HG03469 (cell line): Measurements from ENCODE around the gene STK11.
"Not testable (repeated sequence)": the region's sequence is repeated elsewhere in the genome, so short reads cannot be mapped to it uniquely, and the experiment has no call there.

Experiments used
- ATAC-seq: cut with Tn5 transposase; IDR thresholded peaks from one replicate; pipeline ENCODE4 v1.9.1; 2021; ENCODE audit warnings: mild to moderate bottlenecking, moderate library complexity, moderate number of reproducible peaks; ENCODE audit not compliant: unreplicated experiment

Gene STK11

DNA sequence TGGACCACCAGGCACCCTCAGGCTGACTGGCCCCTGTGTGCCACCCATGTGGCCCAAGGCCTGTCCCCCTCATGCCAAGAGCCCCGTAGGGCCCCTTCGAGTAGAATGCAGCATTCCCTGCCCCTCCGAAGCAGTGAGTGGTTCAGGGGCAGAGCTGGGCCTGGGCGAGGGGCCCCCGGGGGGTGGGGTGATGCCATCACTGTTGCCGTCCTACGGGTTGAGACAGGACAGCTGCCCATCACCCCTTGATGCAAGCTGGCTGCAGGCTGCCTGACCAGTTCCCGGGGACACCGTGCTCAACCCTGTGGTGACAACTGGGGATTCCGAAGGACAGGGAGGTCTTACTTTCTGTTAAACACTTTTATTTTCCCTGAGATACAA lies 36.2 kb upstream of the STK11 start:
- ATAC-seq = no peak

DNA sequence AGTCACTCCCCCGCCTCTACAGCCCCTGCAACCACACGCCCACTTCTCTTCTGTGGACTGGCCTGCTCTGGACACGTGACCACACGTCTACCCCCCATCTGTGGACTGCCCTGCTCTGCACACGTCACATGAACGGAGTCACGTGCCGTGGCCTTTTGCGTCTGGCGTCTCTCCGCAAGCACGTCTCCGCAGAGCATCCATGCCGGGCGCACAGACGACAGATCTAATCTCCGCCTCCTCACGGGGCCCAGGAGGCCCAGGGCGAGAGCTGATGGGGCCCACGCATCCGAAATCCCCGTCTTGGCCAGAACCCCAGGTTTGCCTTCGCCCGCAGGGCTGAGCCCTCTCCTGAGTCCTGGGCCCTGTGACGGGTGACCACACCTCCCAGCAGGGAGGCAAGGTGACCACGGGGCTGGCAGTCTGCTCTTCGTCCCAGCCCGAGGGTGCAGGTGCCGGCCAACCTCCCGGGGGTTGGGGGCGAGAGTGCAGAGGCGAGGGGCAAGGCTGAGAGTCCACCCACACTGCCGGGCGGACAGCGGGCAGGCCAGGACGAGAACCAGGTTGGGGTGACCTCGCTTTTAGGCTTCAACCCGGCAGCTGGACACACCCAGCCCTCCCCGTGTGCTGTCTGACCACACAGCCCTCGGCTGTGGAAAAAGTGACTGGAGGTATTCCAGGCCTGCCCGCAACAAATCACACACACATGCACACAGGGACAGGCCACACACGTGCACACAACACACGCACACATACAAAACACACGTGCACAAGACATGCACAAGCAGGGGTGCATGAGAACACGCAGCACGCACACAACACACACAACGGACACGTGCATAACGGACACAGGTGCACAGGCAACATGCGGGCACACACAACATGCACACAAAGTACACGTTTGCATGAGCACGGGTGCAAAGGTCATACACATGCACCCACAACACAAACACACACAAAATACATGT lies 35.4 kb upstream of the STK11 start:
- no peak for ATAC-seq

DNA sequence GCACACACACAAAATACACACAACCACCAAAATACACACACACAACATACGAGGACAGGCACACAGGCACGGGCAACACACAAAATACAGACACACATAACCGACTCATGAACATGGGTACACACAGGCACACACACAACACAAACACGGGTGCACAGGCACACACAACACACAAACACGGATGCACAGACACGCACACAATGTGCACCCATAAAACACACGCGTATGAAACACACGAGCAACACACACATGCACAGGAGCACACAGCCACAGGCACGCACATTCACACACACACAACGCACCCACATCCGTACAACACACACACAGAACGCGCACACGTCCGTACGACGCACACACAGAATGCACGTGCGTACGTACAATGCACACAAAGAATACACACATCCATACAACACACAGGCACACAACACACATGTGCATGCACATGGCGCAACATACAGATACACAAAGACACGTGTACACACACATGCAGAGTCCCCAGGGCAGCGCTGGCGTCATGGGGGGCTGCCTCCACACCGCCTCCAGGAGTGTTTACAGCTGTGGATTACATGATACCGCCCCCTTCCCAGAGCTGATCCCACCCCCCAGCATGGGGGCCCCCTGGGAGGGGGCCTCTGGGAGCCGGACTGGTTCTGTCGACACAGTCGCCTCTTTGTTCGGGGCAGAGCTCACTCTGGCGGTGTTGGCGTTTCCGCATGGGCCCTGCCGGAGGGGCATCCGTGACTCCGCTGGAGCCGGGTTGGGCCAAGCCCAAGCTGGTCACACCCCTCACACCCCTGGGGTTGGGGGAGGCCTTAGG lies 34.4 kb upstream of the STK11 start:
- no peak for ATAC-seq

DNA sequence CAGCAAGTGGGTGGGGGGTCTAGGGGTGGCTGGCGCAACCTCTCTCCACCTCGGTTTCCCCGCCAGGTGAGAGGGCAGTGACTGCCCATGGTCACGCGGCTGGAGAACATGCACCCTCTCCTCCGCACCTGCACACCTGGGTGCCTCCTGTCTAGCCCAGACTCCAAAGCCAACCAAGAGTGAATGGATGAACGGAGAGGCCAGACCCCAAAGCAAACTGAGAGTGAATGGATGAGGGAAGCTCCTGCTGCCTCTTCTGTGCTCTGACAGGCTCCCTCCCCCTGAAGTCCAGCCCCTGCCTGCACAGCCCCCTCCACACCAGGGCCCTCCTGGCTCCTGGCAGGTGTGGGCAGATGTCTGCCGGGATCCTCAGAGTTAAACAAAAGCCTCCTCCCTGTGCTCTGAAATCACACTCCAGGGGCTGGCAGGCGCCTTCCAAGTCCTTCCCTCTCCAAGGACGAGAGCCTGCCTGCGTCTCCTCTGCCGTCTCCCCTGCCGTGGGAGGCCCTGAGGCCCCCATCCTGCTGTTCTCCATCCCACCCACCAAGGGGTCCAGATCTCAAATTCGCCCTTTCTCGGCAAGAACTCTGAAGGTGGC lies 33.7 kb upstream of the STK11 start:
- ATAC-seq = no peak

DNA sequence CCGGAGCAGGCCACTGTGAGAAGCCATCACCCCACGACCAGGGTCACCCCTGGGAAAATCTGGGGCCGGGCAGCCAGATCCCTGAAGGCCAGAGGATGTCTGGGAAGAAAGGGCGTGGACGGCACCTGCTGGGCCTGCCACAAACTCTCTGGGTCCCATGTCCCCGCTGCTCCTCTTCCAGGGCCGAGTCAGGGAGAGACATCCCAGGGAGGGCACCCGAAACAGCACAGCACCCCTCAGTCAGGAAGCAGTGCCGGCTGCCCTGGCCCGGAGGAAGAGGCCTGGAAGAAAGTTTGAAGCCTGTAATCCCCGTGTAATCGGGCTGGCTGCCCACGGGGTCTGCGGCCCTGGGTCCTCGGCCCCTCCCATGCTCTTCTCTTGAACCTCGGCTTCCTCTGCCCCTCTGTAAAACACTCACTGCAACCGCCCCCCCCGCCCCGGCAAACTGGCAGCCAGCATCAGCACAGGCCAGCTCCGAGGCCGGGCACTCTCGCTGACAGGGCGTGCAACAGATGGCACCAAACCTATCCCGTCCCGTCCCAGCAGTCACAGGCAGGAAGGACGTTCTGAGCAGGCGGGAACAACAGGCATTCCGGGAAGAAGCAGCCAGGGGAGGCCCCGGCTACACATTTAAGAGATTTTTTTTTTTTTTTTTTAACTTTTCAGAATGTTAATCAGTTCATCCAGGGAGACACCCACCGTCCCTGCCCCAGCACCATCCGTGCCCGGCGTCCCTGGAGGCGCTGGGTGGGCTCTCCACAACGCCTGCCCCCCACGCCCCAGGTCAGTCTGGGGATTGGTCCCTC lies 33.0 kb upstream of the STK11 start:
- ATAC-seq = no peak

DNA sequence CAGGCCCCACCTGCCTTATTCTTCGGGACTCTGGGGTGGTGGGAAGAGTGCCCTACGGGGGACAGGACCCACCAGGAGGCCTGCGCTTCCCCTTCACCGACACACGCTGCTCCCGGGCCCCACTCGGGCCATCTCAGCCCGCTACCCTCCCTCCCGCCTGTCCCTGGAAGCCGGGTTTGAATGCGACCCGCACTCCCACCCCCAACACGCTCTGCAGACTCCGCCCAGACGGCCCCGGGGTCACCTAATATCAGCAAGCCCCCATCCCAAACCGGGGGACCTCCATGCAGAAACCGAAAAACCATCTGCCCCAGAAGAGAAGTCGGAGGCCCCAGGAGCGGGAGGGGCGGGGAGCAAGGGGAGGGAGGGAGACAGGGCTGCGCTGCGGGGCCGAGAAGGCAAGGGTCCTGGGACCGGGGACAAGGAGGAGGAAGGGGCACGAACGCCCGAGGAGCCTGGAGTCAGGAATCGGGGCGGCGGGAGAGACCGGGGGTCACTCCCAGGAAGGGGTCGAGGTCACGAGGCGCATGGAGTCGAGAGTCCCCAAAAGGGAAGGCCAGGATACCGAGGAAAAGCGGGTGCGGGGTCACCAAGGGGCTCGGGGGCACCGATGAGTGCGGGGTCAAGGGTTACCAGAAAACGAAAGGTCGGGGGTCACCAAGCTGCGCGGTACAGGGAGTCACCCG lies 32.3 kb upstream of the STK11 start:
- no peak for ATAC-seq

DNA sequence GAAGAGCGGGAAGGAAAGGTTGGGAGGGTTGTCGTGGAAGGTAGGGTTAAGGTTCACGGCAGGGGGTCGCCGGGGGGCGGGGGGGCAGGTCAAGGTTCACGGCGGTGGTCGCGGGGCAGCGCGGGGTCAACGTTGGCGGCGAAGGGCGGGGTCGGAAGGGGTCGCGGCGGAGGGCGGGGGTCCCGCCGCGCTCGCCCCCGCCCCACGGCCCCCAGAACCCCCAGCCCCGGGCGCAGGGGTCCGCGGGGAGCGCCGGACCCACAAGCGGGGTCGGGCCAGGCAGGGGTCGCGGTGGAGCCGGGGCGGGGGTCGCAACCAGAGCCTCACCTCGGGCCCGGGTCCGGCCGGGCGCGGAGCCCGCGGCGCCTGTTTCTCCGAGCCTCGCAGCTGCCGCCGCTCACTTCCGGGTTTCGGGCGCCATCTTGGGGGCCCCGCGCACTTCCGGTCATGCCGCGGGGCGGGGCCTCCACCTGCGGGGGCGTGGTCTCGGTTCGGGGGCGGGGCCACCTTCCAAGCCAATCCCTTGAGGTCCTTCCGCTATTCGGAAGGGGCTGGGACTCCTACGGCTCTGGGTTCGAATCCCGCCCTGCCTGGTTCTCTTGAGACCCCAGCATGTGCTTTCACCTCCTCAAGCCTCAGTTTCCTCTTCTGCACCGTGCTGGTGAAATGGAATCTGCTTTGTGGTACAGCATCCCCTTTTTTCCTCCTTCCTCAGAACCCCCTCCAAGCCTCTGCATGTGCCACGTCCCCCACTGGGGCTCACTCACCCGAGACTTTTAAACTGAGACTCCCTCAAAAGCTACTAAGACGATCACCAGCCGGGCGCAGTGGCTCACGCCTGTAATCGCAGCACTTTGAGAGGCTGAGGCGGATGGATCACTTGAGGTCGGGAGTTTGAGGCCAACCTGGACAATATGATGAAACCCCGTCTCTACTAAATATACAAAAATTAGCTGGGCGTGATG lies 31.5 kb upstream of the STK11 start, which contains the start of gene SBNO2:
Gene SBNO2 (minus strand): TSS at position 424 of the 965 bp plus-strand sequence. CDS start 19,992 bp downstream, outside the sequence.
- no peak for ATAC-seq

DNA sequence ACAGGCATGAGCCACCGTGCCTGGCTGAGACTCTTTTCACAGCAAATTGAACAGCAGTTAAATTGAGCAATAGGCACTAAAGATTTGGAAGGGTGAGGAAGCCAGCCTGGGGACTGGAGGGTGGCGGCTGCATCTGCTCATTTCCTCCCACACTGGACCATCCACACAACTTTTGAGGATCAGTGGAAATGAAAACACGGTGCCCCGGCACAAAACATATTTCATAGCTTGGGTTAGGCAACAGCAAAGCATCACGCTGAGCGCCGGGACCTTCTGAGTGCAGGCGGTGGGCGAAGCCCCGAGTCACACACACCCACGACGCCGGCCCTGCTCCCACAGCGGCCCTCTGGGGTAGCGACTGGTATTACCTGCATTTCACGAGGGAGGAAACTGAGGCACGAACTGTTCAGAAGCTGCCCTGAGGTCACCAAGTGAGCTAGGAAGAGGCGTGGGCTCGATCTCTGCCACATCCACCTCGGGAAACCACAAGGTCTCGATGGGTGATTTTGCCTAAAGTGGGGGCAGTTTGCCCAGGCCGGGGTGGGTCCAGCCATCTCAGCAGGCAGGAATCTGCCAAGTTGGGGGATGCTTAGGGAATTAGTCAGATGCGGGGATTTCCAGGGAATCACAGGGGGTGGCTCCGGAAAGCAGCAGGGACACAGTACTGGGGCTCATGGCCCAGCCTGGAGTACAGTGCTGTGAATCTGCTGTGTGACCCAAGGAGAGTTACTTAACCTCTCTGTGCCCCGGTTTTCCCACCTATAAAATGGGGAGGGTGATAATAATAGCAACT lies 28.1 kb upstream of the STK11 start:
- ATAC-seq = no peak

DNA sequence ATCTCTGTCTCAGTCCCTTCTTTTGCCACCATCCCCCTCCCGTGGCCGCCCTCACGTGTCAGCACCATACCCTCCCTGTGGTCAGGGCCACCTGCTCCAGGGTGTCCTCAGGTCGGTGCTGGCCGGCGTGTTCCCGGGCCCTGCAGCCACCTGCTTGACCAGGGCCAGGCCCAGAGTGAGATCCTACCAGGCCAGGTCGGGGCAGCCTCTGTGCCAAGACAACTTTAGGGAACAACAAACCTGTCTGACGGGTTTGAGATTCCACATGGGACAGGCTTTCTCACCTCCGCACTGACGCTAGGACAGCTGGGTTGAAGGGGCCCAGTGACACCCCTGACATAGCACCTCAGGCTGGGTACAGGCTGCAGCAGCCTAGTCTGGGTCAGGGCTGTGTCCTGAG lies 24.0 kb upstream of the STK11 start:
- no peak for ATAC-seq

DNA sequence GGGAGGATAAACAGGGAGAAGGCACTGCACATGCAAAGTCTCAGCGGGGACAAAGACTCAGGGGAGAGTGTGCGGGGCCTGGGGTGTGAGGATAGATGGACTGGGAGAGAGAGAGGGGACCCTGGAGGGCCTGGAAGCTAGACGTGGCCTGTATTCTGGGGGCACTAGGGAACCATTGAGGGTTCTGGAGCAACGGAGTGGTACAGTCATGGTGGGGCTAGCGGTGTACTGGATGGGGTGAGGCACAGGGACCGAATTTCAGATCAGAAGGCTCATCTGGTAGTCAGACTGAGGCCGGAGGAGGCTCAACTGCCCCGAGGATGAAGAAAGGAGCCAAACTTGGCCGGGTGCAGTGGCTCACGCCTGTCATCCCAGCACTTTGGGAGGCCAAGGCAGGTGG lies 23.5 kb upstream of the STK11 start:
- ATAC-seq = no peak

DNA sequence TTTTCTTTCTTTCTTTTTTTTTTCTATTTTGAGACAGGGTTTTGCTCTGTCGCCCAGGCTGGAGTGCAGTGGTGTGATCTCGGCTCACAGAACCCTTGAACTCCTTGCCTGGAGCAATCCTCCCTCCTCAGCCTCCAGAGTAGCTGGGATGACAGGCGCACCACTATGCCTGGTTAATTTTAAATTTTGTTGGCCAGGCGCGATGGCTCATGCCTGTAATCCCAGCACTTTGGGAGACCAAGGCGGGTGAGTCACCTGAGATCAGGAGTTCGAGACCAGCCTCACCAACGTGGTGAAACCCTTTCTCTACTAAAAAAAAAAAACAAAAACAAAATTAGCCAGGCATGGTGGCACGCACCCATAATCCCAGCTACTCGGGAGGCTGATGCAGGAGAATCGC lies 22.9 kb upstream of the STK11 start:
- ATAC-seq = no peak

DNA sequence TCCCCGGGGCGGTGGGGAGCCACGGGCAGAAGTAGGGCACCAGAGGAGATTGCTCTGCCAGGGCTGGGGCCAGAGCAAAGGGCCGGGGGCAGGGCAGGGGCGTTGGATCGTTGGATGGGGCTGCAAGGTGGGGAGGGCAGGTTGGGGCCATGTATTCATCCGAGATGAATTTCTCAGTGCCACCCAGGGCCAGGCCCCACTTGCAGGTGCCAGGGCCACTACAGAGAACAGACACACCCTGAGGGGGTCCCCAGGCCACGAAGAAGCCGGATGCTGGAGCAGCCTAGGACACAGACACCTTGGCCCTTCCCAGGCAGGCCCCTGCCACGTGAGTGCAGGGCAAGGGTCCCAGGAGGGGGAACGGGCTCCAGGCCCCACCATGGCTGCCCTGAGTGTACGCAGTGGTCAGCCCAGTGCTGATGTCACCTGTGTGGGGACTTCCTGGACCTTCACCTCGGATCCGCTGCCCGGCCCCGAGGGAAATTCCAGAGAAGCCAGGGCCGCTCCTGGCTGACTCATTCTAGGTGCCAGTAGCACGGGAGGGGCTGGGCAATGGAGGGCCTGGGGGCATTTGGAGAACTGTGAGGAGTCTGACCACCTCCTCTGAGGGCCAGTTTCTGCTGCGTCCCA lies 21.9 kb upstream of the STK11 start:
- no peak for ATAC-seq

DNA sequence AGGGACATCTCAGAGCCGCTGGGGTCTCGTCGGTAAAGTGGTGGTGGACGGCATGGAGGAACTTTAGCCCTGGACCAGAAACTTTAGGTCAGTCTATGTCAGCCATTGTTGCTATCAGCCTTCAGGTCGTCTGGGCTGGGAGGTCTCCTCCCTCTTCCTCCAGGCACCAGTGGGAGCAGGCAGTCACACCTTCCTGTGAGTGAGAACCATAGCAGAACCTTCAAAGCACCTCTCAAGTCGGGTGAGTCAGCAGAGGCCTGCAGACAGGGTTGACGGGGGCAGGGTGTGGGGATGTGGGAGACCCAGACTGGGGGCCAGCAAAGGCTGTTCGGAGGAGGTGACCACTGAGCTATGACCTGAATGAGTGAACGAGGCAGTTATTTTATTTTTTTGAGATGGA lies 16.2 kb upstream of the STK11 start:
- ATAC-seq = no peak

DNA sequence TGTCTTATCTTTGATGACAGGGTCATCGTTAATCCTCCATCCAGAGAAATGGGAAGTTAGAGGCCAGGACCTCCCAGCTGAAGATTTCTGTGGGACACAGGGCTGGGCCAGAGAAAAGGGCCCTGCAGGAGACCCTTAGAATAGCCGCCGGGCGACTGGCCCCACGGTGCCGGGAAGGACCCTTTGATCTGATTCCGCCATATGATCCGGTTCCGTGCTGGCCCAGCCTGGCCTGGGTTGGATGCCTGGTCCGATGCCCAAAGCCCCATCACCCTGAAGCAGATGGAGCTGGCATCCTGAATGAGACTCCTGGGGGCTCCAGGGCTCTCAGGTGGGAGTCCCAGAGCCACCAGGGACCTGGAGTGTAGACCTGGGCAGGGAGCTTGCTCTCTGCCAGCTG lies 6.0 kb upstream of the STK11 start:
- ATAC-seq = no peak

DNA sequence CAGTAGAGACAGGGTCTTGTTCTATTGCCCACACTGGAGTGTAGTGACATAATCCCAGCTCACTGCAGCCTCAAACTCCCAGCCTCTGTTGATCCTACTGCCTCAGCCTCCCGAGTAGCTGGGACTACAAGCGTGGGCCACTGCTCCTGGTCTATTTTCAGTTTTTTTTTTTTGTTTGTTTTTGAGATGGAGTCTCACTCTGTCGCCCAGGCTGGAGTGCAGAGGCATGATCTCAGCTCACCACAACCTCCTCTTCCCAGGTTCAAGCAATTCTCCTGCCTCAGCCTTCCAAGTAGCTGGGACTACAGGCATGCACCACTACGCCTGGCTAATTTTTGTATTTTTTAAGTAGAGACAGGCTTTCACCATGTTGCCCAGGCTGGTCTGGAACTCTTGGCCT lies 5.0 kb upstream of the STK11 start:
- ATAC-seq = not testable (repeated sequence)

DNA sequence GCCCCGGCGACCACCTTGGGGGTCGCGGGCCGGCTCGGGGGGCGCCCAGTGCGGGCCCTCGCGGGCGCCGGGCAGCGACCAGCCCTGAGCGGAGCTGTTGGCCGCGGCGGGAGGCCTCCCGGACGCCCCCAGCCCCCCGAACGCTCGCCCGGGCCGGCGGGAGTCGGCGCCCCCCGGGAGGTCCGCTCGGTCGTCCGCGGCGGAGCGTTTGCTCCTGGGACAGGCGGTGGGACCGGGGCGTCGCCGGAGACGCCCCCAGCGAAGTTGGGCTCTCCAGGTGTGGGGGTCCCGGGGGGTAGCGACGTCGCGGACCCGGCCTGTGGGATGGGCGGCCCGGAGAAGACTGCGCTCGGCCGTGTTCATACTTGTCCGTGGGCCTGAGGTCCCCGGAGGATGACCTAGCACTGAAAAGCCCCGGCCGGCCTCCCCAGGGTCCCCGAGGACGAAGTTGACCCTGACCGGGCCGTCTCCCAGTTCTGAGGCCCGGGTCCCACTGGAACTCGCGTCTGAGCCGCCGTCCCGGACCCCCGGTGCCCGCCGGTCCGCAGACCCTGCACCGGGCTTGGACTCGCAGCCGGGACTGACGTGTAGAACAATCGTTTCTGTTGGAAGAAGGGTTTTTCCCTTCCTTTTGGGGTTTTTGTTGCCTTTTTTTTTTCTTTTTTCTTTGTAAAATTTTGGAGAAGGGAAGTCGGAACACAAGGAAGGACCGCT lies 729 bp downstream of the STK11 start:
- ATAC-seq = no peak

DNA sequence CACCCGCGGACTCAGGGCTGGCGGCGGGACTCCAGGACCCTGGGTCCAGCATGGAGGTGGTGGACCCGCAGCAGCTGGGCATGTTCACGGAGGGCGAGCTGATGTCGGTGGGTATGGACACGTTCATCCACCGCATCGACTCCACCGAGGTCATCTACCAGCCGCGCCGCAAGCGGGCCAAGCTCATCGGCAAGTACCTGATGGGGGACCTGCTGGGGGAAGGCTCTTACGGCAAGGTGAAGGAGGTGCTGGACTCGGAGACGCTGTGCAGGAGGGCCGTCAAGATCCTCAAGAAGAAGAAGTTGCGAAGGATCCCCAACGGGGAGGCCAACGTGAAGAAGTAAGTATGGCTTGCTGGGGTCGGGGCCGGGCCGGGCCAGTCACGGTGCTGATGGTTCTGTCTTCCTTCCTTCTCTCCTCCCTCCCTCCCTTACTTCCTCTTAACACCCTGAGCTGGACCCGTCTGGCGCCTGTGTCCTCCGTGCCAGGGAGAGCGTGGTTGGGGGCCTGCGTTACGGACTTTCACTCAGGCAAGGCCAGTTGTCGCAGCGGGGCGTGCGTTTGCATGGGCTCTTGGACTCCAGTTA lies 1.4 kb downstream of the STK11 start:
- no peak for ATAC-seq
